HG03565 (cell line): ENCODE results near the gene CAPN12.

Experiments used
- ATAC-seq: cut with Tn5 transposase; IDR thresholded peaks from one replicate; pipeline ENCODE4 v1.9.1; 2021; ENCODE audit warnings: mild to moderate bottlenecking, moderate library complexity; ENCODE audit not compliant: unreplicated experiment

Gene CAPN12

GRCh38 chr19:38712161-38712748 lies 32.0 kb downstream of the CAPN12 start:
- ATAC-seq = no peak

- ATAC-seq = no peak
Observed at GRCh38 chr19:38711726-38712153, 32.5 kb downstream of the CAPN12 start.

GRCh38 chr19:38710928-38711725 lies 33.1 kb downstream of the CAPN12 start:
- no peak for ATAC-seq

GRCh38 chr19:38710416-38710702 lies 33.9 kb downstream of the CAPN12 start:
- ATAC-seq = no peak

GRCh38 chr19:38709671-38710415 lies 34.4 kb downstream of the CAPN12 start:
- ATAC-seq = no peak

GRCh38 chr19:38709119-38709518 lies 35.2 kb downstream of the CAPN12 start:
- ATAC-seq = no peak

- ATAC-seq = no peak
Observed at GRCh38 chr19:38708413-38709024, 35.8 kb downstream of the CAPN12 start.

GRCh38 chr19:38707512-38708114 lies 36.7 kb downstream of the CAPN12 start:
- no peak for ATAC-seq

GRCh38 chr19:38706792-38707511 lies 37.3 kb downstream of the CAPN12 start:
- no peak for ATAC-seq

GRCh38 chr19:38705197-38706019 lies 38.9 kb downstream of the CAPN12 start:
- no peak for ATAC-seq

GRCh38 chr19:38704488-38705026 lies 39.7 kb downstream of the CAPN12 start:
- ATAC-seq = no peak

GRCh38 chr19:38703509-38703908 lies 40.8 kb downstream of the CAPN12 start:
- ATAC-seq = no peak

GRCh38 chr19:38702278-38702677 lies 42.0 kb downstream of the CAPN12 start:
- ATAC-seq = no peak

- ATAC-seq = no peak
Observed at GRCh38 chr19:38701455-38702063, 42.7 kb downstream of the CAPN12 start.

- no peak for ATAC-seq
Observed at GRCh38 chr19:38700902-38701454, 43.3 kb downstream of the CAPN12 start.

- ATAC-seq = no peak
Observed at GRCh38 chr19:38700350-38700901, 43.8 kb downstream of the CAPN12 start.

- ATAC-seq = no peak
Observed at GRCh38 chr19:38699647-38700349, 44.5 kb downstream of the CAPN12 start.

- ATAC-seq = no peak
Observed at GRCh38 chr19:38699027-38699346, 45.3 kb downstream of the CAPN12 start.
